IPS DF 4.7 (cell line): ENCODE measurements around the gene SLC5A9.
"Not testable (repeated sequence)": the region's sequence is repeated elsewhere in the genome, so short reads cannot be mapped to it uniquely, and the experiment has no call there.

Experiments used
- DNase-seq: peaks from one replicate; pipeline ENCODE4 v3.0.0-alpha.2; 2013; ENCODE audit warnings: low spot score; ENCODE audit errors: extremely low read depth

The SLC5A9 gene

DNA sequence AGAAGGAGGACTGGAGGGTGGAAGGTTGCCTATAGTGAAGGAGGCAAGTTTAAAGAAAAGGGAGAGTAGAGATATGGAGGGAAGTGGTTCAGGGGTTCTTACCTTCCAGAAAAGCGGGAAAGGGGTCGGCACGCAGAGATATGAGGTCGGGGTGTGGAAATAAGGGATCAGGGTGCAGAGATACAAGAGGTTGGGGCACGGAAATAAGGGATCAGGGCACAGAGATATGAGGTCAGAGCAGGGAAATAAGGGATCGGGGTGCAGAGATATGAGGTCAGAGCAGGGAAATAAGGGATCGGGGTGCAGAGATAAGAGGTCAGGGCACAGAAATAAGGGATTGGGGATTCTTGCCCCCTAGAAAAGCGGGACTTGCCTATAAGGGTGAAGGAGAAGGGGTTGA, 9.1 kb upstream of the SLC5A9 start:
- DNase-seq, result not testable (repeated sequence)

- DNase-seq, result not testable (repeated sequence)
These were observed 8.2 kb upstream of the SLC5A9 start for GRCh38 chr1:48214366-48214765.

GRCh38 chr1:48214820-48215219, 7.7 kb upstream of the SLC5A9 start:
- no peak for DNase-seq

- no peak for DNase-seq
These were observed 7.3 kb upstream of the SLC5A9 start for GRCh38 chr1:48215222-48215621.

DNA sequence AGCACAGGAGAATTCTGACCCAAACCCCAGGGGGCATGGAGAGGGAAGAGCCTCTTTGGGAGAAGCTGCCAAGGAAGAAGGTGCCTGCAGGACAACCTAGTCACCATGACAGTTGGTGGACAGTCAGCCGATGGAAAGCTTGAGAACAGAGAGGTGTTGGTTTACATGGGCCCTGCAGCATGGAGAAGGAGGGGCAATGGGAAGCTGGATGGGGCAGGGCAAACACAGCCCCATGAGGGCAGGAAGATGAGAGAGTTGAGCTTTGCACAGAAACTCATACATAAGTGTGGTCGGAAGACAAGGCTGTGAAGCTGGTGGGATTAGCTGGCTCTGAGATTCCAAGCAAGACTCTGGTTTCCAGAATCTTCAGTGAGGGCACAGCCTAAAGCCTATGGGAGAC, 6.6 kb upstream of the SLC5A9 start:
- DNase-seq, result no peak

DNA sequence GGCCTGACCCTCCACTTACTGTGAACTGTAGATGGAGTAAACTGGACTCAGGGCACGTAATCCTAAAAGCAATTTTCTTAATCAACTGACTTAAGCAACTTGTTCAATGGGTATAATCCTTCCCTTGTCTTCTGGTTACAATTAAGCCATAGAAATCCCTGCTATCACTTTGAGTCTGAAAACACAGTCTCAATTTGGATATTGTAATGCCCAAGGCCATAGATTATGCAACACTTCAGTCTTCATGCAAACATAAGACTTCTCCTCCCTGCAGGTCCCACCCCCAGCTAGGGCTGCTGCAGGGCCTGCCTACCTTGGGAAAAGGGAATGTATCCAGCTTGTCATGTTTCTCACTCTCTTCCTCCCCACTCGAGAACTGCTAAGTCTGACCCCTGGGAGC, 6.2 kb upstream of the SLC5A9 start:
- DNase-seq, result no peak

DNA sequence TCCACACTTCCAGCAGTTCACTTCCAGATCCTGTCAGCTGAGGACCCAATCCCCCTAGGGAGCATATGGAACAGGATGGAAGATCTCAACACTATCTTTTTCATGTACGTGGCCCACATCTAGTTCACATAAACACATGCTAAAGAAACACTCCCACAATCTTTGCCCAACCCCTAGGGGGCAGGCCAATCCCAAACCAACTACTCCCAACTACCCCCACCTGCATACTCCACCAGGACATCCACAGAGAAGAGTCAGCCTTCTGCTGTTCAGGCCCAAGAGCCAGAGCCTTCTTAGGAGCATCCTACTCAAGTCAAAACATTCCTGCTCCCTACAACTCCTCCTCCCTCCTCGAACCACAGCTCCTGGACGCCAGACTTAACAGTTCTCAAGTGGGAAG, 5.6 kb upstream of the SLC5A9 start:
- no peak for DNase-seq

DNA sequence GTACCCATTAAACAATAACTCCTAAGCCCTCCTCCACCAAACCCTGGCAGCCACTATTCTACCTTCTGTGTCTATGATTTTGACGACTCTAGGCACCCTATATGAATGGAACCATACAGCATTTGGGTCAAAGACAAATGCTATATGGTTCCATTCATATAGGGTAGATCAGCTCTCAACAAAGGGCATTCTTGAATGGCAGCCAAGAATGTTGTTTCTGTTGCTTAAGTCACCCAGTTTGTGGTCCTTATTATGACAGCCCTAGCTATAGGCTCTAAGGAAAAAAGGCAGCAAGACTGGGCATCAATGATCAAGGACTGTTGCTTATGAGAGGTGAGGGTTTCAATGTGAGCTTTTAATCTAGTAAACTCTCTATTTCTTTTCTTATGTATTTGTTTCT, 4.7 kb upstream of the SLC5A9 start:
- no peak for DNase-seq

DNA sequence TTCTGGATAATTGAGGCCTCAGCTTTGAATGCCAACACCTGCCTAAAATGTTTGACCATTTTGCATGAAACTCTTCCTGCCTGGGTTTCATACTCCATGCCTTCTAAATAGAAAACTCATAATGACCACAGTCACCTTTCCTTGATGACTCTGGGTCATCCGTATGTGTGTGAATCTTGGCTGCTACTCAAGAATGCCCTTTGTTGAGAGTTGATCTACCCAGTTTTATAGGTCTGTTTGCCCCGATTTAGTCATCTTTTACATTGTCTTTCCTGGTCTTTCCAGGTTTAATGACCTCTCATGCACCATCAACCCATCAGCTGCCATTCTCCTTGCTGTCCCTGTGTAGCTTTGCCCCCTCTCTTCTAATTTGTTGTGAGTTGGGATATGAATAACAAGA, 2.7 kb upstream of the SLC5A9 start:
- DNase-seq, result no peak

DNA sequence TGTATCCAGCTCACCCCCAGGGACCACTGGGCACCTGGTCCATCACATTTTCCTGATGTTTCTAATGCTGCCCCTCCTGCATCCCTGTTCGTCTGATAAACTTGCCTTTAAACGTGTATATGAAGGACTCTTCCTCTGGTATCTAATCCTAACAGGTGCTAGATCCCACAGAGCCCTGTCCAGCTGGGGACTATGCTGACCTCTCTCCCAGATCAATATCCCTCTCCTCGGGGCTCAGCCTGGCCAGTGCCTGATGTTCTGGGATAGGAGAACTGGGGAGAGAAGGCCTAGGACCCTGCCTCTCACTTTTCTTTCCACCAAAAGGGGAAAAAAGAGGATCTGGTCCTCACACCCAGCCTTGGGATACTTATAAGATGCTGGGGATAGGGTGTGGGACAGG, 1.4 kb upstream of the SLC5A9 start:
- DNase-seq, result no peak

DNA sequence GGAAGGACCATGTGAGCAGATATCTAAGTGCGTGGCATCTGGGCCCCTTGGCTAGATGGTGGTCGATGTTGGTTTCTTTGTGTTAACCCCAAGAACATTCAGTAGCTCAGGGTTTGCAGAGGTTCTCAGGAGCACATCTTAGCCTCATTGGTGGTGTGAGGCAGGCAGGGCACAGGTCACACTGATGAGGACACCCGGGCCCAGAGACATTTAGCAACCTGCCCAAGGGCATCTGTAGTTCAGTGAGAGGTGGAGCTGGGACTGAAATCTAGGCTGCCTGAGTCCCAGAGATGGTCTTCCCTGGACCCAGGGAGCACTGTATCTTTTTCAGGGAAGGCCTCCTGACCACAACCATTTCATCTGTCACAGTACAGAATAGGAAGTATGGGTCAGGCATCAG, 859 bp upstream of the SLC5A9 start:
- no peak for DNase-seq

DNA sequence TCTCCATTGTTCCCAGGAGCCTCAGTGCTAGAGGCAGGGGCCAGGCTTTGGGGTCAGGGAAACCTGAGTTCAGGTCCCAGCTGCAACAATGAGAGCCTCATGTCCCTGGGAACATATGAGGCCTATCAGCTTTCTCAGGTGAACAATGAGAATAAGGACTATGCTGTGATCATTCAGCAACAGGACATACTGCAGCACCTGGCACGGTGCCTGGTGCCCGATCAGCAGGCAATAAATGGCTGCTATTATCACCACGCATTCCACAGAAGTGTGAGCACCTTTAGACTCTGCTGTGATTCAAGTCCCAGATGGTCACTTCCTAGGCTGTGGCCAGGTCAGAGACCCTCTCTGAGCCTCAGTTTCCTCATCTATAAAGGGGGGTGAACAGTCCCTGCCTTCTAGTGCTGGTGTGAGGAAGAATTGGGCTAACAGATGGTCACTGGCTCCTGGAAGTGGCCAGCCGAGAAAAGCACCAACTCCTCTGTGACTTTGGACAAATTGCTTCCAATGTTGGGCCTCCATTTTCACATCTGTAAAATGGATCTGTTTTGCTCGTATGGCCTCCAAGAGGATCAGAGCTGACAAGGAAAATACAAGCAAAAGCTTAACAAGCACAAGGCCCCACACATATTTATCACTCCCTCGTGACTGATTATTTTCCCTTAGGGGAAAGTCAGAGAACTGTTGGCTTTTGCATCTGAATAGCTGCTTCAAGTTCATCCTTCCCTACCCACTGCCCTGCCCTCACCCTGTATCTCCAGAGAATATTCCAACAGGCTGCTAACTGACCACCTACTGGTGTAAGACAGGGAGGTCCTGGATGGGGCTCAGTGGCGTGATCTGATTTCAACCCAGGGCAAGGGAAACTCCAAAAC, 1.1 kb downstream of the SLC5A9 start:
- DNase-seq, result no peak

DNA sequence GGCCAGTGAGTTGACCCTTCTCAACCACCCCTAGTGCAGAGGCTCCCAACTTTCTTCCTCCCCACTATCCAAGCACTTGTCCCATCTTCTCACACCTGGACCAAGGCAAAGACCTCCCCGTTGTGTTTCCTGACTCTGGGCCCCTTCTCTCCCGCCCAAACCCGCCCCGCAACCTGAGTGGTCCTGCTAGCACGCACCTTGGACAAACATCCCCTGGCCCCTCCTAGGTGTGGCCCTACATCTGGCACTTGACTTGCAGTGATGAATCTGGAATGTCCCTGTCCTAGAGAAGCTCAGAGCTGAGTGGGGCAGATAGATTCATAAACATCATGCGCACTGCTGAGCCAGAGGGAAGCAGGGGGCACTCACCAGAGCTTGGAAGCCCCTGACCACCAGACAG, 2.3 kb downstream of the SLC5A9 start:
- DNase-seq, result no peak

GRCh38 chr1:48225579-48225978, 3.1 kb downstream of the SLC5A9 start:
- no peak for DNase-seq

DNA sequence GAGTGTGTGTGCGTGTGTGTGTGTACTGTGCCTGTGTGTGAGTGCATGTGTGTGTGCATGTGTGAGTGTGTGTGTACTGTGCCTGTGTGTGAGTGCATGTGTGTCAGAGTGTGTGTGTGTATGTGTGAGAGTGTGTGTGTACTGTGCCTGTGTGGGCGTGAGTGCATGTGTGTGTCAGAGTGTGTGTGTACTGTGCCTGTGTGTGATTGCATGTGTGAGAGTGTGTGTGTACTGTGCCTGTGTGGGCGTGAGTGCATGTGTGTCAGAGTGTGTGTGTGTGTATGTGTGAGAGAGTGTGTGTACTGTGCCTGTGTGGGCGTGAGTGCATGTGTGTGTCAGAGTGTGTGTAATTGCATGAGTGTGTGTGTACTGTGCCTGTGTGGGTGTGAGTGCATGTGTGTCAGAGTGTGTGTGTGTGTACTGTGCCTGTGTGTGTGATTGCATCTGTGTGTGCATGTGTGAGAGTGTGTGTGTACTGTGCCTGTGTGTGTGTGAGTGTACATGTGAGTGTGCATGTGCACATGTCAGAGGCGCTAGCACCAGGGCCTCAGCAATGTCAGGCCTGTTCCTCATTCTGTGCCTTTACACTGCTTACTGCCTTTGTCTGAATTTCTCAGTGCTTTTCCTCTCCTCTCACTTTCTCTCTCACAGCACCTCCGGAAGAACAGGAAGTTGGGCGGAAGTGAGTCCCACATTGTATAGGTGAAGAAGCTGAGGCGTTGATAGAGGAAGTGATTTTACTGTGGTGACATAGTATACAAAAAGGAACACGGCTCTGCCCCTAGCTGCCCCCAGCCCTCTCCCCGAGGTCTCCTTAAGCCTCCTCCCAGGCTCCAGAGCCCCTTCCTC, 4.9 kb downstream of the SLC5A9 start:
- DNase-seq, result no peak

DNA sequence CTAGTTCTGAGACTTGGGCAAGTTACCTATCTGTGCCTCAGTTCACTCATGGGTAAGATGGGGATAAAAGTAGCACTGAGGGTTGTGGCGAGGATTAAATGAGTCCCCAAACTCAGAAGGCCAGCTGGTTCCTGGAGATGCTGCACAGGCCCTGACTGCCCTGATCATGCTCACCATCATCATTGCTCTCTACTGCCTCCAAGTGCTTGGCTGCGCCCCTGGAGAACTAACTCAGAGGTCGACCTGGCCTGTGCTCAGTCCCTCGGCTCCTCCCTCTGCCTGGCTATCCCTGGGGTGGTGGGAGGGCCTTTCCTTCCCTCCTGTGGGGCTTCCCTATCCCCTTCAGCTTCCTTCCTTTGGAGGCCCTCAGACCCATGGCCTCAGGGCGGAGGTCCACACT, 5.6 kb downstream of the SLC5A9 start:
- DNase-seq, result peak; percentile 38

DNA sequence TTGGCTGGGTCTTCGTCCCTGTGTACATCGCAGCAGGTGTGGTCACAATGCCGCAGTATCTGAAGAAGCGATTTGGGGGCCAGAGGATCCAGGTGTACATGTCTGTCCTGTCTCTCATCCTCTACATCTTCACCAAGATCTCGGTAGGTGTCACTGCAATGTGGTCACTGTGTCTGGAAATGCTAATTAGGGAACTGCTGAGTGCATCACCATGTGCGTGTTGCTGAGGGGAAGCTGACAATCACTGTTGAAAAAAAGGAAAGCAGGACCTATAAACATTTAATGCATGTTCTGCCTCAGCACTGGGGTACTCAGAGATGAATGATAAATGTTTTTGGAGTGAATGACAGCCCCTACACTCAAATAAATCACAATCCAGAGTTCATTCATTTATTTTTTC, 6.8 kb downstream of the SLC5A9 start:
- DNase-seq, result no peak

GRCh38 chr1:48230236-48230635, 7.7 kb downstream of the SLC5A9 start:
- DNase-seq, result no peak

DNA sequence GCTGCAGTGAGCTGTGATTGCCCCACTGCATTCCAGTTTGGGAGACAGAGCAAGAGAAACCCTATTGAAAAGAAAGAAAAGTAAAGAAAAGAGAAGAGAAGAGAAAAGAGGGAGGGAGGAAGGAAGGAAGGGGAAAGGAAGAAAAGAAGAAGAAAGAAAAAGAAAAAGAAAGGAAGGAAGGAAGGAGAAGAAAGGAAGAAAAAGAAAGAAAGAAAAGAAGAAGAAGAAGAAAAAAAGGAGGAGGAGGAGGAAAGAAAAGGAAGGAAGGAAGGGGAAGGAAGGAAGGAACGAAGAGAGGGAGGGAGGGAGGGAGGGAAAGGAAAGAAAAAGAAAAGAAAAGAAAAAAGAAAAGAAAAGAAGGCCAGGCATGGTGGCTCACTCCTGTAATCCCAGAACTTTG, 10.2 kb downstream of the SLC5A9 start:
- no peak for DNase-seq

DNA sequence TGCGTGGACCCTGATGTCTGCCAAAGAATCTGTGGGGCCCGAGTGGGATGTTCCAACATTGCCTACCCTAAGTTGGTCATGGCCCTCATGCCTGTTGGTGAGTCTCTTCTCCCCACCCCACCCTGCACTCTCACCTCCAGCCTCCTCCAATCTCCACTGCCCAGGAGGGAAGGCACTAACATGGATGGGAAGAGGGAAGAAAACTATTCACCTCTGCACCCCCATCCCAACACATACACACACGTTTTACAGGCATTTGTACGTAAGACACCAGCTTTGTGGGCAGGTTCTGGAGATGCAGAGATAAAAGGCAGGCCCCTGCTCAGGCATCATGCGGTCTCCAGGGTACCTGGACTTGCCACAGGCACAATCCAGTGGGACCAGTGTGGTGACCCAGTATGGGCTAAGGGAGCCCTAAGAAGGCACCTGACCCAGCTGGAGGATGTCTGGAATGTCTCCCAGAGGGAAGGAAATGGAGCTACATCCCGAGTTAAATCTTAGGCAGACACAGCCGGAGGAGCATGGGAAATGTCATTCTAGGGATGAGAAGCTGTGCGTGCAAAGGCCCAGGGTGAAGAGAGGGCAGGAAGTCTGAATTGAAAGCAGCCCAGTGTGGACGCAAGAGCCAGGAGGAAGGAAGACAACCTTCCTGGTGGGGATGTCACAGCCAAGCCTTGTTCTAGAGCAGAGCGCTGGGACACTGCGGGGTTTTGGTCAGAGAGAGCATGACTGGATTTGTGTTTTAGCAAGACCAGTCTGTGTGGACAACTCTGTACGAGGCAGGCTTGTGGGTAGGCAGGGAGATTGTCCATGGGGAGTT, 11.4 kb downstream of the SLC5A9 start:
- no peak for DNase-seq

DNA sequence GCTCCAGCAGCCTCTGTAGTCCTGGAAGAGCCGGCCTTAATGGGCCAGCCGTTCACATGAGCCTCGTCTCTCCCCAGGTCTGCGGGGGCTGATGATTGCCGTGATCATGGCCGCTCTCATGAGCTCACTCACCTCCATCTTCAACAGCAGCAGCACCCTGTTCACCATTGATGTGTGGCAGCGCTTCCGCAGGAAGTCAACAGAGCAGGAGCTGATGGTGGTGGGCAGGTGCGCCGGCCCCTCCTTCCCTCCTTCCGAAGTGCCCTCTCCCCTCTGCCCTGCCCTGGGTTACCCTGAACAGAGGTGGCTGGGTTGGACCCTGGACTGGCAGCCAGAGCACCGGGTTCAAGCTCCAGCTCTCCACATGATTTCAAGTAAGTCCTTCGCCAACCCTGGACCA, 13.1 kb downstream of the SLC5A9 start:
- DNase-seq, result no peak
